Mucosa of stomach (tissue), 1 donor: ENCODE results near the gene GLIPR2.

Source experiments
- H3K27me3 ChIP-seq: one replicate; pipeline ENCODE4 v1.7.0; 2013; ENCODE audit warnings: mild to moderate bottlenecking, low read length; ENCODE audit not compliant: control insufficient read depth, insufficient read depth
- H3K36me3 ChIP-seq: one replicate; pipeline ENCODE4 v1.7.0; 2013; ENCODE audit warnings: low read length; ENCODE audit not compliant: control insufficient read depth, insufficient read depth
- H3K4me1 ChIP-seq: one replicate; pipeline ENCODE4 v1.7.0; 2013; ENCODE audit warnings: mild to moderate bottlenecking, low read length; ENCODE audit not compliant: control insufficient read depth, insufficient read depth
- H3K4me3 ChIP-seq: one replicate; pipeline ENCODE4 v1.7.0; 2013; ENCODE audit warnings: low read length
- H3K9ac ChIP-seq: one replicate; pipeline ENCODE4 v1.7.0; 2013; ENCODE audit warnings: mild to moderate bottlenecking, low read length, moderate library complexity
- H3K9me3 ChIP-seq: one replicate; pipeline ENCODE4 v1.7.0; 2013; ENCODE audit warnings: mild to moderate bottlenecking, low read length, moderate library complexity; ENCODE audit not compliant: control insufficient read depth
- donor health status: Pancreatic carcinoma.

GLIPR2 gene

GRCh38 chr9:36109071-36109470, 27.5 kb upstream of the GLIPR2 start:
- H3K36me3 ChIP-seq, result no peaks in the 10 kb centered on the region
- H3K4me1 ChIP-seq, result no peaks in the 10 kb centered on the region
- no peaks in the 10 kb centered on the region for H3K9me3 ChIP-seq
- no peaks in the 10 kb centered on the region for H3K27me3 ChIP-seq
- H3K9ac ChIP-seq, result no peak overlapping the region
- no peak overlapping the region for H3K4me3 ChIP-seq

- Histone ChIP-seq H3K9me3 (no peaks in the 10 kb centered on the region), H3K4me3 (no peak overlapping the region), H3K9ac (no peak overlapping the region), H3K27me3 (no peaks in the 10 kb centered on the region), H3K36me3 (no peaks in the 10 kb centered on the region), H3K4me1 (no peaks in the 10 kb centered on the region)
Observed at GRCh38 chr9:36110434-36110833, 26.1 kb upstream of the GLIPR2 start.

- Histone ChIP-seq H3K4me3 (no peak overlapping the region), H3K9ac (no peak overlapping the region), H3K4me1 (no peaks in the 10 kb centered on the region), H3K36me3 (no peaks in the 10 kb centered on the region), H3K9me3 (no peaks in the 10 kb centered on the region), H3K27me3 (no peaks in the 10 kb centered on the region)
Observed at GRCh38 chr9:36112516-36112915, 24.0 kb upstream of the GLIPR2 start.

GRCh38 chr9:36113999-36114398, 22.5 kb upstream of the GLIPR2 start:
- H3K36me3 ChIP-seq, result no peaks in the 10 kb centered on the region

GRCh38 chr9:36116593-36116992, 19.9 kb upstream of the GLIPR2 start:
- Histone ChIP-seq H3K9me3 (no peaks in the 10 kb centered on the region), H3K36me3 (no peaks in the 10 kb centered on the region), H3K4me1 (no peaks in the 10 kb centered on the region), H3K9ac (no peak overlapping the region), H3K4me3 (no peak overlapping the region), H3K27me3 (no peaks in the 10 kb centered on the region)

More at GRCh38 chr9:36113999-36114398, 22.5 kb upstream of the GLIPR2 start:
- no peaks in the 10 kb centered on the region for H3K27me3 ChIP-seq
- no peak overlapping the region for H3K9ac ChIP-seq
- H3K9me3 ChIP-seq, result no peaks in the 10 kb centered on the region
- no peaks in the 10 kb centered on the region for H3K4me1 ChIP-seq
- H3K4me3 ChIP-seq, result no peak overlapping the region

GRCh38 chr9:36118201-36118600, 18.3 kb upstream of the GLIPR2 start:
- H3K36me3 ChIP-seq, result no peaks in the 10 kb centered on the region
- H3K27me3 ChIP-seq, result no peaks in the 10 kb centered on the region
- H3K9me3 ChIP-seq, result no peaks in the 10 kb centered on the region
- H3K4me3 ChIP-seq, result no peak overlapping the region
- no peaks in the 10 kb centered on the region for H3K4me1 ChIP-seq
- H3K9ac ChIP-seq, result no peak overlapping the region

- no peak overlapping the region for H3K4me3 ChIP-seq
- no peaks in the 10 kb centered on the region for H3K9me3 ChIP-seq
- H3K27me3 ChIP-seq, result no peaks in the 10 kb centered on the region
- no peaks in the 10 kb centered on the region for H3K36me3 ChIP-seq
- H3K4me1 ChIP-seq, result no peaks in the 10 kb centered on the region
- no peak overlapping the region for H3K9ac ChIP-seq
Observed at GRCh38 chr9:36118706-36119105, 17.8 kb upstream of the GLIPR2 start.

- no peaks in the 10 kb centered on the region for H3K36me3 ChIP-seq
- H3K9me3 ChIP-seq, result no peaks in the 10 kb centered on the region
Observed at GRCh38 chr9:36119476-36119875, 17.1 kb upstream of the GLIPR2 start.

GRCh38 chr9:36120705-36121104, 15.8 kb upstream of the GLIPR2 start:
- Histone ChIP-seq H3K4me3 (no peak overlapping the region), H3K36me3 (no peaks in the 10 kb centered on the region), H3K27me3 (no peaks in the 10 kb centered on the region), H3K4me1 (no peaks in the 10 kb centered on the region), H3K9me3 (no peaks in the 10 kb centered on the region), H3K9ac (no peak overlapping the region)

More at GRCh38 chr9:36119476-36119875, 17.1 kb upstream of the GLIPR2 start:
- Histone ChIP-seq H3K27me3 (no peaks in the 10 kb centered on the region), H3K4me3 (no peak overlapping the region), H3K9ac (no peak overlapping the region), H3K4me1 (no peaks in the 10 kb centered on the region)

- no peaks in the 10 kb centered on the region for H3K36me3 ChIP-seq
Observed at GRCh38 chr9:36121971-36122370, 14.6 kb upstream of the GLIPR2 start.

GRCh38 chr9:36123515-36123914, 13.0 kb upstream of the GLIPR2 start:
- H3K9me3 ChIP-seq, result no peaks in the 10 kb centered on the region
- no peaks in the 10 kb centered on the region for H3K4me1 ChIP-seq
- no peaks in the 10 kb centered on the region for H3K27me3 ChIP-seq
- no peak overlapping the region for H3K9ac ChIP-seq
- H3K4me3 ChIP-seq, result no peak overlapping the region
- H3K36me3 ChIP-seq, result no peaks in the 10 kb centered on the region

More at GRCh38 chr9:36121971-36122370, 14.6 kb upstream of the GLIPR2 start:
- Histone ChIP-seq H3K27me3 (no peaks in the 10 kb centered on the region), H3K9ac (no peak overlapping the region), H3K4me1 (no peaks in the 10 kb centered on the region), H3K9me3 (no peaks in the 10 kb centered on the region), H3K4me3 (no peak overlapping the region)

GRCh38 chr9:36125062-36125855, 11.3 kb upstream of the GLIPR2 start:
- Histone ChIP-seq H3K36me3 (no peaks in the 10 kb centered on the region), H3K9ac (no peak overlapping the region), H3K4me1 (no peaks in the 10 kb centered on the region), H3K9me3 (no peaks in the 10 kb centered on the region), H3K4me3 (no peak overlapping the region), H3K27me3 (no peaks in the 10 kb centered on the region)
